GM23248 (cell line): Measurements from ENCODE around the gene GRN.

ENCODE experiments used
- EZH2 ChIP-seq: fragments of 200-600 bp; sonication (generic); IDR thresholded peaks from 2 replicates; pipeline ENCODE4 v1.6.1; 2018; ENCODE audit warnings: antibody characterized with exemption, mild to moderate bottlenecking; ENCODE audit not compliant: insufficient read depth, poor library complexity, severe bottlenecking
- EZH2phosphoT487 ChIP-seq: fragments of 200-600 bp; sonication (generic); IDR thresholded peaks from 2 replicates; pipeline ENCODE4 v1.6.1; 2018; ENCODE audit warnings: antibody characterized with exemption, moderate library complexity, mild to moderate bottlenecking, low read depth; ENCODE audit not compliant: insufficient read depth

GRCh38 chr17:44359458-44360143 is 14.5 kb downstream of the GRN start:
- TF ChIP-seq EZH2 (no peak), EZH2phosphoT487 (no peak)
